A673 (cell line): ENCODE results near the gene IP6K1. TPM values are rescaled to one million over a fixed set of nuclear protein-coding genes. Genes with fewer than 3 reads are reported as not detected.

Experiments
- BruUV-seq: library from RNA; stranded (reverse); fragments of 400-500 nt; replicated peaks from 2 replicates; lab custom pipeline; 2021; lab: Mats Ljungman, UMichigan
- CTCF ChIA-PET: fragments of 300-600 bp; sonication (Branson Sonifier 250); formaldehyde crosslinking; loops from one replicate; lab custom pipeline; 2022; ENCODE audit warnings: antibody characterized with exemption; lab: Charles Lee
- POLR2A ChIA-PET: fragments of 300-600 bp; sonication (Branson Sonifier 250); formaldehyde crosslinking; loops from one replicate; lab custom pipeline; 2022; ENCODE audit warnings: antibody characterized with exemption; ENCODE audit not compliant: low non-redundant PET; lab: Charles Lee
- DNase-seq: peaks from one replicate; pipeline ENCODE4 v3.0.0-alpha.2; 2015; ENCODE audit warnings: low spot score
- H3K27ac ChIP-seq: fragments of 200-600 bp; sonication (generic); 2 replicates; pipeline ENCODE4 v1.5.1; 2016; ENCODE audit warnings: mixed run types, low read depth, mild to moderate bottlenecking, mixed read lengths, antibody characterized with exemption, low read length; ENCODE audit not compliant: poor library complexity, severe bottlenecking
- H3K27me3 ChIP-seq: fragments of 200-600 bp; sonication (generic); replicated peaks from 2 replicates; pipeline ENCODE4 v1.6.1; 2017; ENCODE audit warnings: mixed run types, low read depth, mild to moderate bottlenecking, mixed read lengths, antibody characterized with exemption, low read length; ENCODE audit not compliant: insufficient read depth, poor library complexity
- H3K36me3 ChIP-seq: fragments of 200-600 bp; sonication (generic); 2 replicates; pipeline ENCODE4 v1.6.1; 2016; ENCODE audit warnings: mixed run types, mild to moderate bottlenecking, mixed read lengths, antibody characterized with exemption, low read length; ENCODE audit not compliant: insufficient read depth, poor library complexity, severe bottlenecking
- H3K4me1 ChIP-seq: fragments of 200-600 bp; sonication (generic); 2 replicates; pipeline ENCODE4 v1.6.1; 2017; ENCODE audit warnings: mixed run types, mild to moderate bottlenecking, mixed read lengths, antibody characterized with exemption, low read length; ENCODE audit not compliant: insufficient read depth, poor library complexity, severe bottlenecking
- H3K4me3 ChIP-seq: fragments of 200-600 bp; sonication (generic); 2 replicates; pipeline ENCODE4 v1.5.1; 2016; ENCODE audit warnings: low read depth, mixed run types, mild to moderate bottlenecking, mixed read lengths, low read length; ENCODE audit not compliant: poor library complexity, severe bottlenecking
- H3K9me3 ChIP-seq: fragments of 200-600 bp; sonication (generic); 2 replicates; pipeline ENCODE4 v1.6.1; 2016; ENCODE audit warnings: mixed run types, low read depth, mild to moderate bottlenecking, mixed read lengths, antibody characterized with exemption, low read length; ENCODE audit not compliant: poor library complexity, severe bottlenecking
- EZH2 ChIP-seq: fragments of 200-600 bp; sonication (generic); IDR thresholded peaks from 2 replicates; pipeline ENCODE4 v1.6.1; 2017; ENCODE audit warnings: borderline replicate concordance, low read depth, mild to moderate bottlenecking, mixed read lengths, antibody characterized with exemption, low read length; ENCODE audit not compliant: poor library complexity, severe bottlenecking
- intact Hi-C: fragments of 100-400 bp; cut with micrococcal nuclease; formaldehyde crosslinking; loops from one replicate; pipeline ENCODE4 v1.10.0; 2022; ENCODE audit not compliant: unreplicated experiment
- total RNA-seq: library from RNA; stranded (reverse); gene quantifications from 2 replicates; pipeline ENCODE4 v1.2.3, GENCODE V29; 2021
- TF ChIP-seq, protein P1 (sequence below): fragments of 300-800, 200-600 bp; sonication (generic); conservative IDR thresholded peaks from 2 replicates; pipeline ENCODE4 v1.5.1; 2017; ENCODE audit warnings: low read depth, mild to moderate bottlenecking, antibody characterized with exemption, low read length, moderate library complexity, mixed read lengths

IP6K1 gene
- total RNA-seq, 1 experiment from 2014 or later = 29.0 TPM

- Histone ChIP-seq H3K27ac (no peak overlapping the region), H3K36me3 (no peaks in the 10 kb centered on the region), H3K4me1 (no peaks in the 10 kb centered on the region), H3K9me3 (no peaks in the 10 kb centered on the region), H3K27me3 (no peaks in the 10 kb centered on the region), H3K4me3 (no peak overlapping the region)
- no TSS peak for BruUV-seq
- intact Hi-C loops = no loop called here
- CTCF ChIA-PET = no interaction called here
- no peak for DNase-seq
- POLR2A ChIA-PET = no interaction called here
- no peak for TF ChIP-seq EZH2
- TF ChIP-seq, protein P1, sequence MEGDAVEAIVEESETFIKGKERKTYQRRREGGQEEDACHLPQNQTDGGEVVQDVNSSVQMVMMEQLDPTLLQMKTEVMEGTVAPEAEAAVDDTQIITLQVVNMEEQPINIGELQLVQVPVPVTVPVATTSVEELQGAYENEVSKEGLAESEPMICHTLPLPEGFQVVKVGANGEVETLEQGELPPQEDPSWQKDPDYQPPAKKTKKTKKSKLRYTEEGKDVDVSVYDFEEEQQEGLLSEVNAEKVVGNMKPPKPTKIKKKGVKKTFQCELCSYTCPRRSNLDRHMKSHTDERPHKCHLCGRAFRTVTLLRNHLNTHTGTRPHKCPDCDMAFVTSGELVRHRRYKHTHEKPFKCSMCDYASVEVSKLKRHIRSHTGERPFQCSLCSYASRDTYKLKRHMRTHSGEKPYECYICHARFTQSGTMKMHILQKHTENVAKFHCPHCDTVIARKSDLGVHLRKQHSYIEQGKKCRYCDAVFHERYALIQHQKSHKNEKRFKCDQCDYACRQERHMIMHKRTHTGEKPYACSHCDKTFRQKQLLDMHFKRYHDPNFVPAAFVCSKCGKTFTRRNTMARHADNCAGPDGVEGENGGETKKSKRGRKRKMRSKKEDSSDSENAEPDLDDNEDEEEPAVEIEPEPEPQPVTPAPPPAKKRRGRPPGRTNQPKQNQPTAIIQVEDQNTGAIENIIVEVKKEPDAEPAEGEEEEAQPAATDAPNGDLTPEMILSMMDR = no peak
These were observed 72.8 kb downstream of the IP6K1 start for GRCh38 chr3:49713336-49714105.

GRCh38 chr3:49712631-49713317 lies 73.6 kb downstream of the IP6K1 start:
- ChIA-PET POLR2A (no interaction called here), CTCF (no interaction called here)
- intact Hi-C loops = no loop called here
- Histone ChIP-seq H3K27me3 (no peaks in the 10 kb centered on the region), H3K4me3 (no peak overlapping the region), H3K36me3 (no peaks in the 10 kb centered on the region), H3K27ac (no peak overlapping the region), H3K9me3 (no peaks in the 10 kb centered on the region), H3K4me1 (no peaks in the 10 kb centered on the region)
- TF ChIP-seq EZH2 = no peak
- TF ChIP-seq, protein P1 = no peak
- DNase-seq = no peak
- no TSS peak for BruUV-seq

DNA sequence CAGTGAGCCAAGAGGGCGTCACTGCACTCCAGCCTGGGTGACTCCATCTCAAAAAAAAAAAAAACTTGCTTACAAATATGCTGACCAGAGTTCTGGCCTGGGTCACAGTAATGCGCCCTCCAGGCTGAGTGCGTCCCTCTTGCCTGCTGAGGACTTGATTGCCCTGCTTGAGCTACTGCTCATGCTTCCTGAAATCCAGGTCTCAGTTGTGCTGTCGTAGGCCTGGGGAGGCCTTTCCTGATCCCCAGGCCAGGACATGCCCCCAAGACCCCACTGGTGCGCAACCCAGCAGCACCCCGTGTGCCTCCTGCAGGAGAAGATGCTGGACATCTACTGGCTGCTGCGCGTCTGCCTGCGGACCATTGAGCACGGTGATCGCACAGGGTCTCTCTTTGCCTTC lies 74.2 kb downstream of the IP6K1 start:
- intact Hi-C loops = no loop called here
- no peak for DNase-seq
- POLR2A ChIA-PET = no interaction called here
- Histone ChIP-seq H3K4me3 (no peak overlapping the region), H3K36me3 (no peaks in the 10 kb centered on the region), H3K27ac (no peak overlapping the region), H3K27me3 (no peaks in the 10 kb centered on the region), H3K4me1 (no peaks in the 10 kb centered on the region), H3K9me3 (no peaks in the 10 kb centered on the region)
- no peak for TF ChIP-seq EZH2
- TF ChIP-seq, protein P1 = no peak
- CTCF ChIA-PET = no interaction called here
- BruUV-seq = no TSS peak
